Measurements from ENCODE around the gene ATG7.

Gene ATG7

DNA sequence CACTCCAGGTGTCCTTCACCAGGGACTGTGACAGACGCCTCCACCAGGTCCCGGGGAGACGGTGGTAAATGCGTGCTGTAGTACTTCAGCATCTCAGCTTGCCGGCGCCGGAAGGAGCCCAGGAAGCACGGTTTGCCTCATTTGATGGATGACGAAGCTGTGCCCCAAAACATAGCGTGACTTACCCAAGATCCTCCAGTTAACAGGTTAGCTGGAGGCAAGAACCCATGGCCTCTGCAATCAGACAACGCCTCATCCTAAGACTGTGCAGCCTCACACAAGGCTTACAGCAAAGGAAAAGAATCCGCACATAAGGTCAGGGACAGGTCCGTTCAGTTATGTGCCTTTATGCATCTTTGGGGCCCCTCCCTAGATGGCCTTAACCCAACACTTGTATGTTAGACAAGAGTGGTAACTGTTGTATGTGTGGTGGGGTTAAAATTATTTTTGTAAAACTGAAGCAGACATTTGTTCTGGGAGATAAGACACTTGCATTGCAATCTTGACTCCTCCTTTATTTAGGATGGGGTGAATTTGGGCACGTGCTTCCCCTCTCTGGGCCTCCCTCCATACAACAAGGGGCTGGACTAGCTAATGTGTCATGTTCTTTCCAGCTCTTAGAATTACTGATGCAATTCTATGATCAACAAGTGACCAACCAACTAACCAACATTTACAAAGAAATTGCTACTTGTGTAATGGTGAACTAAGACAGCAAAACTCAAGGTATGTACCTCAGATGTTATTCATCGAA lies 332.1 kb downstream of the ATG7 start:
- no peak for DNase-seq (ENCODE audit: low read depth in 1 of 2, low spot score in 1 of 2)

DNA sequence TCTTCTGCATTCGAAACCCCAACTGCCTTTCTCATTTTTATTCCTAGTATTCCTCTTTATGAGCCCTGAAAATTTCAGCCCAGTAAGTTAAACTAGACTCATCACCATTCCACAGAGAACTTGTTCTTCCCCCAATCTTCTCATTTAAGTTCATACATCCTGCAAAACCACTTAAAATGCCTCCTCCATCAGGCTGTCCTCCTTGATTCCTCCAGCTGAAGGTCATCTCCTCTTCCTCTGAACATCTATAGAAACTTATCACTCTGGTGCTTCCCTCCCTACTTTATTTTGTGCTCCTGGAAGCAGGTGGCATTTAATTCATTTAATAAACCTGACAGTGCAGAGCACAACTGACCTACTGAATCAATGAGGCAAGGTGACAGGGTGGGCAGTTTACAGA lies 333.2 kb downstream of the ATG7 start:
- DNase-seq (ENCODE audit: low read depth in 1 of 2, low spot score in 1 of 2), result no peak

DNA sequence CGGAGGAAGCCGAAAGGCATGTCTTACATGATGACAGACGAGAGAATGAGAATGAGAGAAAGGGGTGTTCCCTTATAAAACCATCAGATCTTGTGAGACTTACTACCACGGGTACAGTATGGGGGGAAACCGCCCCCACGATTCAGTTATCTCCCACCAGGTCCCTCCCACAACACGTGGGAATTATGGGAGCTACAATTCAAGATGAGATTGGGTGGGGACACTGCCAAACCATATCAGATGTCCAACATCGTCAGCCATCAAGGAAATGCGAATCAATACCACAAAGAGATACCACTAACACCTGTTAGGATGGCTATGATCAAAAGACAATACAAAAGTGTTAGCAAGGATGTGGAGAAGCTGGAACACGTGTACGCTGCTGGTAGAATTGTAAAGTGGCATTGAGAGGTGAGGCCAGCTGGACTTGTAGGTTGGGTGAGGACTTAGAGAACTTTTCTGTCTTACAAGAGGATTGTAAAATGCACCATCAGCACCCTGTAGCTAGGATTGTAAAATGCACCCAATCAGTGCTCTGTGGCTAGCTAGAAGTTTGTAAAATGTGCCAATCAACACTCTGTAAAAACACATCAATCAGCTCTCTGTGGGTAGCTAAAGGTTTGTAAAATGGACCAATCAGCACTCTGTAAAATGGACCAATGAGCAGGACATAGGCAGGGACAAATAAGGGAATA lies 334.0 kb downstream of the ATG7 start:
- no peak for DNase-seq (ENCODE audit: low read depth in 1 of 2, low spot score in 1 of 2)

DNA sequence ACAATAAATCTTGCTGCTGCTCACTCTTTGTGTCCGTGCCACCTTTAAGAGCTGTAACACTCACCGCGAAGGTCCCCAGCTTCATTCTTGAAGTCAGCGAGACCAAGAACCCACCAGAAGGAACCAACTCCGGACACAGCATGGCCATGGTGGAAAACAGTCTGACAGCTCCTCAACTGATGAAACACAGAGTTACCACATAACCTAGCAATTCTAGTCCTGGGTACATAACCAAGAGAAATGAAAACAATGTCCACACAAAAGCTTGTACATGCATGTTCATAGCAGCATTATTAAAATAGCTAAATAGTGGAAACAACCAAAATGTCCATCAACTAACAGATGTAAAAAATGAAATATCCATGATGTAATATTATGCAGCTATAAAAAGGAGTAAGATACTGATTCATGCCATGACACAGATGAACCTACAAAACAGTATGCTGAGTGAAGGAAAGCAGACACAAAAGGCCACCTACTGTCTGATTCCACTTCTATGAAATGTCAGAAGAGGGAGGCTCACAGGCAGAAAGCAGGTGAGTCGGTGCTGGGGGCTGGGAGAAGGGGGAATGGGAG lies 334.8 kb downstream of the ATG7 start:
- no peak for DNase-seq (ENCODE audit: low read depth in 1 of 2, low spot score in 1 of 2)
